ENCODE results near the gene NUAK2.

NUAK2 gene

GRCh38 chr1:205317311-205317917 is 4.1 kb downstream of the NUAK2 start (continued):
- TF ChIP-seq ZNF518A (tag by site-specific recombination; conservative IDR thresholded peaks at IDR 0.05; ENCODE audit: low read depth) (no peak), GLIS2 (tag by site-specific recombination; IDR thresholded peaks at IDR 0.05) (peak; percentile 50), ZNF629 (tag by site-specific recombination; IDR thresholded peaks at IDR 0.05) (no peak), ZNF114 (tag by site-specific recombination; IDR thresholded peaks at IDR 0.05) (no peak), SP3 (tag by site-specific recombination; IDR thresholded peaks at IDR 0.05) (no peak), ZNF274 (IDR thresholded peaks at IDR 0.05; ENCODE audit: low read length) (no peak), ZNF274 (tag by site-specific recombination; IDR thresholded peaks at IDR 0.05; ENCODE audit: borderline replicate concordance) (no peak), KLF17 (tag by site-specific recombination; IDR thresholded peaks at IDR 0.05) (peak; percentile 82), ZNF48 (tag by site-specific recombination; IDR thresholded peaks at IDR 0.05) (no peak), ZNF37A (tag by site-specific recombination; IDR thresholded peaks at IDR 0.05) (no peak), SP7 (tag by site-specific recombination; IDR thresholded peaks at IDR 0.05) (no peak), ZBTB48 (tag by site-specific recombination; IDR thresholded peaks at IDR 0.05) (peak; percentile 94), ZNF664 (tag by site-specific recombination; IDR thresholded peaks at IDR 0.05) (no peak), ZXDB (tag by site-specific recombination; IDR thresholded peaks at IDR 0.05) (no peak), HIC1 (tag by site-specific recombination; IDR thresholded peaks at IDR 0.05) (no peak), BCL11B (tag by site-specific recombination; IDR thresholded peaks at IDR 0.05; ENCODE audit: low read depth) (no peak), ZNF341 (tag by site-specific recombination; IDR thresholded peaks at IDR 0.05; ENCODE audit: low read depth) (peak; percentile 38; the same call in 1 of the 2 replicates), WT1 (tag by site-specific recombination; IDR thresholded peaks at IDR 0.05) (peak; percentile 44; the same call in 1 of the 2 replicates), ZNF169 (tag by site-specific recombination; IDR thresholded peaks at IDR 0.05) (no peak), SP2 (tag by site-specific recombination; IDR thresholded peaks at IDR 0.05) (peak; percentile 14; the same call in 1 of the 2 replicates), KLF8 (tag by site-specific recombination; IDR thresholded peaks at IDR 0.05) (no peak), PATZ1 (tag by site-specific recombination; IDR thresholded peaks at IDR 0.05) (peak; percentile 70), ZNF624 (tag by site-specific recombination; IDR thresholded peaks at IDR 0.05) (no peak), ZNF654 (tag by site-specific recombination; IDR thresholded peaks at IDR 0.05; ENCODE audit: low read depth) (no peak), ZNF555 (tag by site-specific recombination; conservative IDR thresholded peaks at IDR 0.05) (no peak), MZF1 (tag by site-specific recombination; IDR thresholded peaks at IDR 0.05; ENCODE audit: borderline replicate concordance) (no peak), ZNF76 (tag by site-specific recombination; IDR thresholded peaks at IDR 0.05; ENCODE audit: borderline replicate concordance, low read depth) (no peak)
